Gastroesophageal sphincter (tissue), 4 donors: Measurements from ENCODE around the gene PDE3B. TPM values are rescaled to one million over a fixed set of nuclear protein-coding genes. Genes with fewer than 3 reads are reported as not detected.
"Not testable (repeated sequence)": the region's sequence is repeated elsewhere in the genome, so short reads cannot be mapped to it uniquely, and the experiment has no call there.

Source experiments
- ATAC-seq: fragments of 150-250 bp; one replicate; pipeline ENCODE4 v1.9.1; 2016; ENCODE audit warnings: mild to moderate bottlenecking, moderate library complexity
- H3K27ac ChIP-seq, 4 donors: fragments of 200-600 bp; sonication (generic) in 3 of 4; 1 replicate in 3 of 4; 2 replicates in 1 of 4; pipeline ENCODE4 v1.5.1; 2016 to 2019
- H3K27me3 ChIP-seq: fragments of 200-600 bp; sonication (generic); one replicate; pipeline ENCODE4 v1.5.1; 2019
- H3K36me3 ChIP-seq, 2 donors: fragments of 200-600 bp; sonication (generic); one replicate each; pipeline ENCODE4 v1.5.1; 2019; ENCODE audit warnings: control low read depth in 1 of 2
- H3K4me1 ChIP-seq, 3 donors: fragments of 200-600 bp; sonication (generic); 1 replicate in 2 of 3; 2 replicates in 1 of 3; pipeline ENCODE4 v1.5.1; 2016 to 2019; ENCODE audit warnings: control low read depth in 2 of 3
- H3K4me3 ChIP-seq, 2 donors: fragments of 200-600 bp; sonication (generic); one replicate each; pipeline ENCODE4 v1.5.1; 2019; ENCODE audit warnings: mild to moderate bottlenecking in 1 of 2, moderate library complexity in 1 of 2
- H3K9me3 ChIP-seq, 3 donors: fragments of 200-600 bp; sonication (generic); one replicate each; pipeline ENCODE4 v1.5.1; 2017 to 2019; ENCODE audit warnings: control low read depth in 2 of 3
- CTCF ChIP-seq, 4 experiments: fragments of 200-600 bp in 2 of 4; fragments of 450-650 bp in 2 of 4; sonication (generic) in 1 of 4; IDR thresholded peaks; one replicate each; pipeline ENCODE4 v1.5.1; 2017 to 2019; ENCODE audit warnings: antibody characterized with exemption in 4 of 4, mild to moderate bottlenecking in 2 of 4, moderate library complexity in 2 of 4
- EP300 ChIP-seq: sonication (generic); formaldehyde crosslinking; IDR thresholded peaks from one replicate; pipeline ENCODE4 v1.6.1; 2017; ENCODE audit warnings: antibody characterized with exemption, mild to moderate bottlenecking
- POLR2A ChIP-seq, 2 donors: fragments of 450-650 bp; IDR thresholded peaks; one replicate each; pipeline ENCODE4 v1.6.1; 2017; ENCODE audit warnings: antibody characterized with exemption in 2 of 2, mild to moderate bottlenecking in 2 of 2, moderate library complexity in 1 of 2
- POLR2AphosphoS5 ChIP-seq: sonication (generic); formaldehyde crosslinking; IDR thresholded peaks from one replicate; pipeline ENCODE4 v1.6.1; 2017; ENCODE audit warnings: antibody characterized with exemption
- WGBS, 2 donors: methylation state at CpG; one replicate each; pipeline ENCODE4 v1.1.5; 2018; ENCODE audit warnings: low coverage in 1 of 2; 5-methylcytosine and 5-hydroxymethylcytosine counted together
- total RNA-seq, 4 donors: library from RNA; depleted of rRNA; stranded (reverse); fragments of >200 nt; gene quantifications; one replicate each; pipeline ENCODE4 v1.1.0, GENCODE V29; 2016

Gene PDE3B
- total RNA-seq, 4 donors from 2014 or later: 11.7 to 21.8 (median 17.9) TPM

GRCh38 chr11:14783788-14784187 lies 140.2 kb downstream of the PDE3B start:
- TF ChIP-seq POLR2AphosphoS5 (no peak), CTCF (IDR thresholded peaks at IDR 0.05) (no peak), POLR2A (IDR thresholded peaks at IDR 0.05) (no peak), EP300 (no peak)
- Histone ChIP-seq H3K4me3 (no peak overlapping the region), H3K9me3 (no peaks in the 10 kb centered on the region), H3K27ac (no peak overlapping the region), H3K36me3 (no peaks in the 10 kb centered on the region), H3K27me3 (no peaks in the 10 kb centered on the region), H3K4me1 (no peaks in the 10 kb centered on the region)
- WGBS, 2 donors: 89 to 93% methylated on average over 5 to 6 of the region's 6 CpGs
- ATAC-seq: no peak

GRCh38 chr11:14784230-14784629 lies 140.6 kb downstream of the PDE3B start:
- H3K36me3 ChIP-seq: no peaks in the 10 kb centered on the region
- no peaks in the 10 kb centered on the region for H3K4me1 ChIP-seq
- no peak overlapping the region for H3K27ac ChIP-seq
- TF ChIP-seq EP300: no peak
- no peak for TF ChIP-seq POLR2AphosphoS5
- no peak for TF ChIP-seq CTCF (IDR thresholded peaks at IDR 0.05)
- TF ChIP-seq POLR2A (IDR thresholded peaks at IDR 0.05): no peak
- no peaks in the 10 kb centered on the region for H3K27me3 ChIP-seq
- no peaks in the 10 kb centered on the region for H3K9me3 ChIP-seq
- WGBS, 2 donors: 81 to 83% methylated on average over 2 of the region's 2 CpGs
- no peak overlapping the region for H3K4me3 ChIP-seq
- ATAC-seq: no peak

GRCh38 chr11:14789879-14790484 lies 146.4 kb downstream of the PDE3B start:
- TF ChIP-seq POLR2A (IDR thresholded peaks at IDR 0.05) (no peak), CTCF (IDR thresholded peaks at IDR 0.05) (peak in 2 of 4 experiments; percentile 4 to 48)
- ATAC-seq: no peak

GRCh38 chr11:14793546-14793945 lies 149.9 kb downstream of the PDE3B start:
- no peak for ATAC-seq
- no peak overlapping the region for H3K4me3 ChIP-seq
- no peaks in the 10 kb centered on the region for H3K4me1 ChIP-seq
- TF ChIP-seq CTCF (IDR thresholded peaks at IDR 0.05) (no peak), POLR2A (IDR thresholded peaks at IDR 0.05) (no peak), EP300 (no peak), POLR2AphosphoS5 (no peak)
- 60 to 82% methylated on average over 2 of the region's 2 CpGs for WGBS, 2 donors
- no peak overlapping the region for H3K27ac ChIP-seq
- H3K27me3 ChIP-seq: no peaks in the 10 kb centered on the region
- H3K36me3 ChIP-seq: no peaks in the 10 kb centered on the region
- no peaks in the 10 kb centered on the region for H3K9me3 ChIP-seq

More at GRCh38 chr11:14789879-14790484, 146.4 kb downstream of the PDE3B start:
- Histone ChIP-seq H3K27me3 (no peaks in the 10 kb centered on the region), H3K4me1 (no peaks in the 10 kb centered on the region), H3K9me3 (no peaks in the 10 kb centered on the region), H3K27ac (no peak overlapping the region), H3K36me3 (no peaks in the 10 kb centered on the region), H3K4me3 (no peak overlapping the region)

GRCh38 chr11:14796028-14796427 lies 152.4 kb downstream of the PDE3B start:
- ATAC-seq, H3K9me3 ChIP-seq, H3K4me1 ChIP-seq, H3K4me3 ChIP-seq, H3K27me3 ChIP-seq, H3K36me3 ChIP-seq, H3K27ac ChIP-seq: not testable (repeated sequence)
- 100% methylated on average over 1 to 4 of the region's 4 CpGs for WGBS, 2 donors
